GM18909 (cell line): ENCODE results near the gene HDDC3.
A peak's percentile ranks its signal among the peaks of the same experiment; 100 is the strongest.

Experiments
- ATAC-seq: cut with Tn5 transposase; IDR thresholded peaks from one replicate; pipeline ENCODE4 v1.9.1; 2021; ENCODE audit warnings: mild to moderate bottlenecking; ENCODE audit not compliant: unreplicated experiment, poor library complexity

The HDDC3 gene

DNA sequence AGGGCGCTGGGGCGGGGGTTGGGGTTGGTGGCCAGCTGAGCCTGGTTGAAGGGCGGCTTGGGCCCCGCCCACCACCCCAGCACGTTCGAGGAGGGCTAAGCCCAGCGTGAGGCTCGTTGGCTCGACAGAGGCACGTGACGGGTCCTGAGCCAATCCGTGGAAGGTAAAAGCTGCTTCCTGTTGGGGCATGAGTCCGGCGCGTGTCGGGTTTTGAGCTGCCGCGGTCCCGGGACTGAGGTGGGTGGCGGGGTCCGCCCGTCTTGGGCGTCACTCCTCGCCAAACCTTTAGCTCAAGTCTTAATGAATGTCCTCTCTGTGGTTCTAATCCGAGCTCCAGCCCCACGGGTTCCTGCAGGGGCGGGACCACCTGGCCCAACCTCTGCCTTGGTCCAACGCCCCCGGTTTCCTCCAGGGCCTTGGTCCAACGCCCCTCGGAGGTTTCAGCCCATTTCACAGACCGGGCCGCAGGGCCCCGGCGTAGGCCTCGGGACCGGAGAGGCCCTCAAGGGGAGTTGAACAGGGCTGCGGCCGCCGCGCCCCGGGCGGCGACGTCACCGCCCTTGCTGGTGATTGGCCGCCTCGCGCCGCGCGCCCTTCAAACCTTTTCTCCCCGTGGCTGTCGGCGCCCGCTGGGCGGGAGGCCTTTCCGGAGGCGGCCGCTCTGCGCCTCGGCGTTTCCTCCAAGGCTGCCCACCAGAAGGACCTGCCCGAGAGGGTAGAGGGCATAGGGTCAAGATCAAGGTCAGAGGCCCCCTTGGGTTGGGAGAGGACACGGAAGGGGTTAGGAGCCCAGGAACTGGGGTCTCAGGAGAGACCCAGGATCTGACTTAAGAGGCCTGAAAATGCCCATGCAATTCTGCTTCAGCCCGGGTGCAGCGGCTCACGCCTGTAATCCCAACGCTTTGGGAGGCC is 22.6 kb upstream of the HDDC3 start, which contains the start of gene RCCD1:
TSS of gene RCCD1 (plus strand) at position 173 of the 912 bp plus-strand sequence. CDS start 1,851 bp downstream, outside the sequence.
- peak; percentile 91 for ATAC-seq

DNA sequence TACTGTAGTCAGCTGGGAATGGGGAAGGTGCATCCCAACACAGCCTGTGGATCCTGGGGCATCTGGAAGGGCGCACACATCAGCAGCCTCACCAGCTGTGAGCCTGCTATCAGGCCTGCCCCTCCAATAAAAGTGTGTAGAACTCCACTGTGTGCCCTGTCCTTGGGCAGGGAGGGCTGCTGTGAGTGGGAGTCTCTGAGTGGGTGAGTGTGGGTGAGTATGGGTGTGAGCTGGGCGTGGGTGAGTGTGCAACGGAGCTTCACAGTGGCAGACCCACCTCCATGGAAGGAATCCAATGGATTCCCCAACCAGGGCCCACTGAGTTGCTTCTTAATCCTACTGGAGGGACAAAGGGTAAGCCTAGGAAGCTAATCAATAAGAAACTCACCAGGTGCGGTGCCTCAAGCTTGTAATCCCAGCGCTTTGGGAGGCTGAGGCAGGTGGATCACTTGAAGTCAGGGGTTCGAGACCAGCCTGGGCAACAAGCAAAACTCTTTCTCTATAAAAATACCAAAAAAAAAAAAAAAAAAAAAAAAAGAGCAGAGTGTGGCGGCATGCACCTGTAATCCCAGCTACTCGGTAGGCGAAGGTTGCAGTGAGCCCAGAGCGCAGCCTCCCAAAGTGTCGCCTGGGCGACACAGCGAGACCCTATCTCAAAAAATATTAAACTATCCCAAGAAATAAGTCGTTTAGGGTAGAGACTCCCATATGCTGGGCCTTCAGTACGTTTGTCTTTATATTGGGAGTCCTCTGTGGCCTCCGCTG is 21.8 kb upstream of the HDDC3 start:
- ATAC-seq = no peak

DNA sequence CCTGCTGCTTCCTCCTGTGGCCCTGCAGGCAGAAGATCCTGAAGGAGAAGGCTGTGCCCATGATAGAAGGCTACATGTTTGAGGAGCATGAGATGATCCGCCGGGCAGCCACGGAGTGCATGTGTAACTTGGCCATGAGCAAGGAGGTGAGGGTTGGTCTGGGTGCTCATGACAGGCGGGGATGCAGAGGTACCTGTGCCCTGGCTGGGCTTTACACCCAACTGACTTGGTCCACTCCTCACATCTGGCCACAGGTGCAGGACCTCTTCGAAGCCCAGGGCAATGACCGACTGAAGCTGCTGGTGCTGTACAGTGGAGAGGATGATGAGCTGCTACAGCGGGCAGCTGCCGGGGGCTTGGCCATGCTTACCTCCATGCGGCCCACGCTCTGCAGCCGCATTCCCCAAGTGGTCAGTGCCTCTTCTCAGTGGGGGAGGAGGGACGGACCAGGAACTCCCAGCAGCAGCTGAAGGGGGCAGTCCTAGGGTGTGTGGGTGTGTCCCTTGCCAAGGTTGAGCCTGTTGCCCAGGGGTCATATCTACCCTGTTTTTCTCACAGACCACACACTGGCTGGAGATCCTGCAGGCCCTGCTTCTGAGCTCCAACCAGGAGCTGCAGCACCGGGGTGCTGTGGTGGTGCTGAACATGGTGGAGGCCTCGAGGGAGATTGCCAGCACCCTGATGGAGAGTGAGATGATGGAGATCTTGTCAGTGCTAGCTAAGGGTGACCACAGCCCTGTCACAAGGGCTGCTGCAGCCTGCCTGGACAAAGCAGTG is 20.7 kb upstream of the HDDC3 start:
- ATAC-seq = no peak

DNA sequence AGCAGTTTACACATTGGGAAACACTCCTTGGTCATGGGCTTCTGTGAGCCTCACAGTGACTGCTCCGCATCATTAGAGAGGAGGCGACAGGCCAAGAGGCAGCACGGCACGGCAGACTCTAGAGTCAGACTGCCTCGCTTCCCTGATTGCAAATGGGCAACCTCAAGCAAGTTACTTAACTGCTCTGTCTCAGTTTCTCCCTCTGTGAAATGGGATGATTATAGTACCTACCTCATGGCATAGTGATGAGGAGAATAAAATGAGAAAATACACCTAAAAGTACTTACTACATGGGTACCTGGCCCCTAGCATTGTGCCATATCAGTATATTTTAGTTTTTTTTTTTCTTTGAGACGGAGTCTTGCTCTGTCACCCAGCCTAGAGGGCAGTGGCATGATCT is 18.3 kb upstream of the HDDC3 start:
- no peak for ATAC-seq

DNA sequence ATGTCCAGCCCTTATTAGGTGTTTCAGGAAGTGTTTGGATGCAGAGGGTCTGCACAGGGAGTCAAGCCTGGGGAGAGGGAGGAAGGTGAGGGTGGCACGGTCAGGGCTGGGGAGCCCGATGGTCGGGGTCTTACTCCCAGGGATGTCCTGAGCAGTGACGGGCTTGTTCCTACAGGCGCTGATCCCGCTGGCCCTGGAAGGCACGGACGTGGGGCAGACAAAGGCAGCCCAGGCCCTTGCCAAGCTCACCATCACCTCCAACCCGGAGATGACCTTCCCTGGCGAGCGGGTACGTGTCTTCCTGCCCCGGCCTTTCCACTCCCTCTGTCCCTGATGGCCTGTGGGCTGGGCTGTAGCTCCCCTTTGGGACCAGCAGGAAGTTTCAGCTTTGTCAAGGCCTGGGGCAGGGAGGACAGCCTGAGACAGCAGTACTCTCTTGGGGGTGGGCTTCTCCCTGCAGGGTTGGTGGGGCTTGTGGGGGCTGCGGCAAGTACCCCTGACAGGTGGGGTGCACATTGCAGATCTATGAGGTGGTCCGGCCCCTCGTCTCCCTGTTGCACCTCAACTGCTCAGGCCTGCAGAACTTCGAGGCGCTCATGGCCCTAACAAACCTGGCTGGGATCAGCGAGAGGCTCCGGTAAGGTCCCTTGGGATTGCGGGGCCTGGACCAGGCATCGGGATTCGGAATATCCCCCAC is 17.8 kb upstream of the HDDC3 start:
- ATAC-seq = no peak

DNA sequence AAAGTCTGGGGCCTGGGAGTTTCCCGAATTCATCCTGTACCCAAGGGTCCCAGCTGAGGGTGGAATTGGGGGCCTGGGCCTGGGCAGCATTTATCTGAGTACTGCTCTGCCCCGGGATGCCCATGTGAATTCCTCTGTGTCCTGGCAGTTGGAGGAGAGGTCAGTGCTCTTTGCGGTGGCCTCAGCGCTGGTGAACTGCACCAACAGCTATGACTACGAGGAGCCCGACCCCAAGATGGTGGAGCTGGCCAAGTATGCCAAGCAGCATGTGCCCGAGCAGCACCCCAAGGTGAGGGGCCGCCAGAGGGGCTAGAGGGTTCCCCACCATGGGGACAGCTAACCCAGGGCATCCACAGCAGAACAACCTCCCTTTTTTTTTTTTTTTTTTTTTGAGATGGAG is 16.2 kb upstream of the HDDC3 start:
- no peak for ATAC-seq

DNA sequence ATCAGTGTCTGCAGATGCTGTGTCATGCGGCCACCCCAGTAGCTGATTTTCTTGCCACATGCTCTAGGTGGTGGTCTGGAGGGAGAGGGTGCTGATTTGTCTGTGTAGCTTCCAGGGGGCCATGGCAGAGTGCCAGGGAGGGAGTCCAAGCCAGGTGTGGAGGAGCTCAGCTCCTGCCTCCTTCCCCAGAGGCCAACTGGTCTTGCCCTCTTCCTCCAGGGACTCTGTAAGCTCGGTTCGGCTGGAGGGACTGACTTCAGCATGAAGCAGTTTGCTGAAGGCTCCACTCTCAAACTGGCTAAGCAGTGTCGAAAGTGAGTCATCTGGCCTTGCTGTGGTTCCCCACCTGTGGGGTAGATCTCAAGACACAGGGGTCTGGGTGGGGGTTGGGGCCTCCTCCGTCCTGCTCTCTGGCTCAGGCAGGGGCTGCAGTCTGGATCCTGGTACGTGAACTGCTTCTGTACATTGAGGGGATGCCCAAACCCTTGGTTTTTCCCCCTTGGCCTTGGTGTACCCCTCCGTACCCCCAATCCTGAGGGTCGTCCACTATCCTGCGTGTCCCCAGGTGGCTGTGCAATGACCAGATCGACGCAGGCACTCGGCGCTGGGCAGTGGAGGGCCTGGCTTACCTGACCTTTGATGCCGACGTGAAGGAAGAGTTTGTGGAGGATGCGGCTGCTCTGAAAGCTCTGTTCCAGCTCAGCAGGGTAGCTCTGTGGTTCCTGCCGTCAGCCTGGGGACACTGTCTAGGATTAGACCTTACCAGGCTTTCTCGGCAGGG is 15.4 kb upstream of the HDDC3 start:
- no peak for ATAC-seq

DNA sequence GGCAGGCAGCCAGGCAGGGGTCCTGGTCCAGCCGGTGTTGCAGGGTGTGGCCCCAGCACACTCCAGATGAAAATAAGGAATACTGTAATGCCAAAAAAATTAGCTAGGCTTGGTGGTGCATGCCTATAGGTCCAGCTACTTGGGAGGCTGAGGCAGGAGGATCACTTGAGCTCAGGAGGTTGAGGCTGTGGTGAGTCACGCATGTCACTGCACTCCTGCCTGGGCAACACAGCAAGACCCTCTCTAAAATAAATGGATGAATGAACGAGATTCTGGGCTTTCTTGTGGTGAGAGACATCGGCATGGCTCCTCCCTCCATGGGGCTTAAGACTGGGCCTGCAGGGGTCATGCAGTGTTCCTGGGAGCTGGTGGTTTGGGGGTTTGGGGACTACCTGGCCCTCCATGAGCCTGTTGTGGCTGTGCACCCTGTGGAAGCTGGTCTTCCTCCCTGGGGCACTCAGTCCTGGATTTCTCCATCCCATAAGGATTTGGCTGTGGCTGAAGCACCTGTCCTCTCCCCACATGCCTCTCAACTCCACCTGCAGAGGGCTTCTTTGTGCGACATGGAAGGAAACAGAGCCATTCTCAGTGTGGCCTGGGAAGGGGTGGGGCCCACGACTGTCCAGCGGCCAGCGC is 14.7 kb upstream of the HDDC3 start:
- ATAC-seq = no peak

DNA sequence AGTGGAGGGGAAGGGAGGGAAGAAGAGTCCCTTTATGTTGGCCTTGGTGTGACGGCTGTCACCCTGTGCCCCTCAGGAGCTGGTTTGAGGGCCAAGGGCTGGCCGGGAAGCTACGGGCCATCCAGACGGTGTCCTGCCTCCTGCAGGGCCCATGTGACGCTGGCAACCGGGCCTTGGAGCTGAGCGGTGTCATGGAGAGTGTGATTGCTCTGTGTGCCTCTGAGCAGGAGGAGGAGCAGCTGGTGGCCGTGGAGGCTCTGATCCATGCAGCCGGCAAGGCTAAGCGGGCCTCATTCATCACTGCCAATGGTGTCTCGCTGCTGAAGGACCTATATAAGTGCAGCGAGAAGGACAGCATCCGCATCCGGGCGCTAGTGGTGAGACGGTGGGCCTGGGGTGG is 14.2 kb upstream of the HDDC3 start:
- no peak for ATAC-seq

DNA sequence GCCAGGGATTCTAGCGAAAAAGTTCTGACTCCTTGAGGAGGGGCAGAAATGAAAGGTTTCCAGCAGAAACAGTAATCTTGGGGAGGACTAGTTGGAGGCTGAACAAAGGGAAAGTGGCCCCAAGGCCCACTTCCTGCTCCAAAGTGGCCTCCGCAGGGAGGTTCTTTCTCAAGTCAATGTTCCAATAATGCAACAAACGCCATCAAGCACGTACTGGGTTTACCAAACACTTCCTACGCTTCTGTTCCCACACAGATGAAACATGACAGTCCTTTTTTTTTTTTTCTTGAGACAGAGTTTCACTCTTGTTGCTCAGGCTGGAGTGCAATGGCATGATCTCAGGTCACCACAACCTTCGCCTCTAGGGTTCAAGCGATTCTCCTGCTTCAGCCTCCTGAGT is 12.7 kb upstream of the HDDC3 start:
- no peak for ATAC-seq

DNA sequence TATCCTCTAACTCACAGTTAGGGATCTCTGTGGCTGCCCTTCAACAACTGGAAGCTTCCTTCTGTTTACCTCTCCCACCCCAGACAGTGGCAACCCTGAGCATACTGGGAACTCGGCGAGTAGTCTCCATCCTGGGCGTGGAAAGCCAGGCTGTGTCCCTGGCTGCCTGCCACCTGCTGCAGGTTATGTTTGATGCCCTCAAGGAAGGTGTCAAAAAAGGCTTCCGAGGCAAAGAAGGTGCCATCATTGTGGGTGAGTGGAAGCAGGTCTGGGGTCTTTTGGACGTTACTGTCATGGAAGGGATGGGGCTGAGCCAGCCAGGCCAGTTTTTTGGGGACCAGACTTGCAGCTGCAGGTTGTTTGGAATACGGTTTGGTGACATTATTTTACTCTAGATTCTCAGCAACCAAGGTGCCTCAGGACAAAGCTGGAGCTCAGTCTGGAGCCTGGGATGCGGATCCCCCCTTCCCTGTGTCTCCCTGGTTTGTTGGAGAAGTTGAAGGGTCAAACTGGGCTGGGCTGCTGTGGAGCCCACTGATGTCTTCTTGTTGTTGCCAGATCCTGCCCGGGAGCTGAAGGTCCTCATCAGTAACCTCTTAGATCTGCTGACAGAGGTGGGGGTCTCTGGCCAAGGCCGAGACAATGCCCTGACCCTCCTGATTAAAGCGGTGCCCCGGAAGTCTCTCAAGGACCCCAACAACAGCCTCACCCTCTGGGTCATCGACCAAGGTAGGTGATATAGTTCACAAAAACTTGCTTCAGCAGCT is 10.2 kb upstream of the HDDC3 start:
- ATAC-seq = no peak

DNA sequence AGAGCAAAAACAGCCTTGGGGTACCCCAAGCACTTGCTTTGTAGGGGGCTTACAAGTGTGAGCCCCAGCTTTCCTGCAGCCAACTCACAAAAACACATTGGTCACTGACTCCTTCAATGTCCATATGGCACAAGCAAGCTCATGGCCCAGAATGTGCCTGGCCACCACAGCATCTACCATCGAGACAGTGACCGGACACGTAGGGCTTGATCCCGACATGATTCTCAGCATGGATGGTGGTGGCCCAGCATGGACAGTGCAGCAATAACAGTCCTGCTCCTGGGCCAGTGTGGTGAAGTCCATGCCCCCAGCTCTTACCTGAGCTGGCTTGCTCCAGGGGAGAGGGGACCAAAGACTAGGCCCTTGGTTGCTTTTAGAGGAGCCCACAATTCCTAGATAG is 8.7 kb upstream of the HDDC3 start:
- ATAC-seq = no peak

DNA sequence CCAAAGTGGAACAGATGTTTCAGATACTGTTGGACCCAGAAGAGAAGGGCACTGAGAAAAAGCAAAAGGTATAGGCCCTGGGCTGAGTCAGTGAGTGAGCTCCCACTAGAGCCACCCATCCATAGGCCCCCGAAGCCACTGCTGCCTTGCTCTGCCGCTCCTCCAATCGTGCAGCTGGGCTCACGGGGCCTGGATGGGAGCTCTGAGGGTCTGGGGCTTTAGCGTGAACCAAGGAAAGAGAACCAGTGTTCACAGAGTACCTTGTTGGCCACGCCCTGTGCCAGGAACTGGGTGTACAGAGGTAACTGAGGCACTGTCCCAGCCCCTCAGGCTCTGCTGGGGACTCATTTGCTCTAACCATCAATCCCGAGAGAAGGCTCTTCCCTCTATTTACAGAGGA is 7.4 kb upstream of the HDDC3 start:
- ATAC-seq = no peak

DNA sequence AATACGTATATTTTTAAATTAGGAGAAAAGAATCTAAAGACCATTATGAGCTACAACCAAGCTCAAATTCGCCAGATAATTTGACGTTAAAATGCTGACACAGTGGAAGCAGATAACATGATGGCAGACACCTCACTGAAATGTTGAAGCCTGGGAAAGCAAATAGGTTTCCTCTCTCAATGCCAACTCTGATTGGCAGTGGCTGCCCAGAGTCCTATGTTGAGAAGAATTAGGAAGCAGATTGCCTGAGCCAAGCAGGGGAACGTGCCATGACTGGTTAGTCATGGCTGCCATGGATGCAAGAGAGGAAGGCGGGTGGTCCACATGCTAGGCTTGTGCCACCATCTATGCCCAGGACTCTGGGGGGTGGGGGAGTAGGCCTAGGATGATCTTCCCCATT is 5.9 kb upstream of the HDDC3 start:
- no peak for ATAC-seq

DNA sequence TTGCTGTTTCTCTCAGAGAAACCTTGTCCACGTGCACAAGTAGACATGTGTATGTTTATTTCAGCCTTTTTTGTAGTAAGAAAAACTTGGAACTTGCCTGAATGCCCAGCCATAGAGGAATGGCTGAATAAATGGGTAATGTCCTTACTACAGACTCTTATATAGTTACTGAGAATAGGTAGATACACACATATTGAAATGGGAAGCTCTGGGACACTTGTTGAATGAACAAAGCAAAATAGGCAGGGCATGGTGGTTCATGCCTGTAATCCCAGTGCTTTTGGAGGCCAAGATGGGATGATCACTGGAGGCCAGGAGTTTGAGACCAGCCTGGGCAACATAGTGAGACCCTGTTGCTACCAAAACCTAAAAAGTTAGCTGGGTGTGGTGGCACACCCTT is 4.5 kb upstream of the HDDC3 start:
- no peak for ATAC-seq

DNA sequence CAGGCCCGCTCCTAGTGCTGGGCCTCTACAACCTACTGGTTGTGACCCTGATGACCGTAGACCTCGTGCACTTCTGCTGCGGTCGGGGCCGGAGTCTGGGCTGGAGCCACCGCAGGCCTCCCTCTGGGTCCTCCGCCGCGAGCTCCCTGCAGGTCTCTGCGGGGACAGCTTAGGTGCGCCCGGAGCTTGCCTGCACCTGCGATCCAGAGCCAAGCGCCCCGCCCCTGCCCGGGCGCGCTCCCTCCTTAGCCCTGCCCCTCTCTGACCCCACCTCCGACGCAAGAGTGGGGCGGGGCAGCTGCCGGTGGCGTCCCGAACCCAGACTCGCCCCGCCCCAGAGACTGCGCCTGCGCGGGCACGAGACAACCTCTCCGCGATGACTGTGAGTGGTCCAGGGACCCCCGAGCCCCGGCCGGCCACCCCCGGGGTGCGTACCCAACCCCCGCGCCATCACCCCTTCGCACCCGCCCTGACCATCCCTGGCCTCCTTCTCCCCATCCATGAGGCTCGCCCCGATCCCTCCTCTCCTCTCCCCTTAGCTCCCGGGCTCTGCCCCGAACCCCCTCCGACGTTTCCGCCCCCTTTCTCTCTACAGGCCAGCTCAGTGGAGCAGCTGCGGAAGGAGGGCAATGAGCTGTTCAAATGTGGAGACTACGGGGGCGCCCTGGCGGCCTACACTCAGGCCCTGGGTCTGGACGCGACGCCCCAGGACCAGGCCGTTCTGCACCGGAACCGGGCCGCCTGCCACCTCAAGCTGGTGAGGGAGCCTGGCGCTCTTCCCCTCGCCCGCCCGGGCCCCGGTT is 2.8 kb upstream of the HDDC3 start, which contains the start of gene UNC45A:
TSS of gene UNC45A (plus strand) at position 337 of the 803 bp plus-strand sequence. CDS start at position 377, 40 bp downstream.
- peak; percentile 70 for ATAC-seq

DNA sequence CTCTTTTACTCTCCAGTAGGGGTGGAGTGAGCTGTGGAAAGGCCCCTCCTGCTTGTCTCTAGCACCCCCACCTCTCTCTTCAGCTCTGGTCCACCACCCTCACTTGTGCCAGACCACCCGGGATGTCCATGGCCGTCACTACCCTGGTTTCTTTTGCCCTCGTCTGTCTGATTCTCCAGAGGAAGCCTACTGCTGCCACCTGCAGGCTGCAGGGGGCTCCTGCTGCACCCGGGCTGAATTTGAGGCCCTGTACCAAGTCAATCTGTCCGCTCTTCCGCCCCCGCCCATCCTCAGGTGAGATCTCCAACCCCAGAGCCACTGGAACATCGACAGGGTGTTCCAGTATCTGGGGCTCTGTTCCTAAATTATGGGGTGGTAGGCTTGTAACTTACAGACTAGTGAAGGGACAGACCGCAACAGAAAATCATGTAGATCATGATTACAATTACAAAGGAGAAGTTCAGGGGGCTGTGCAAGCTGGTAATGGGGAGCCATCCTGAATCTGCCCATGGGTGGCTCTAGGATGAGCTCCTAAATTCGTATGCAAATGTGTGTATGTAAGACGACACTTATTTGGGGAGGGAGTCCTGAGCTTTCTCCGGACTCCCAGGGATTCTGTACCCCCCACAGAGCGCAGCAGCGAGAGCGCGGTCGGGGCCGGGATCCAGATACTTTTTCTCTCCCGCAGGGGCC is 2.1 kb upstream of the HDDC3 start:
- ATAC-seq = peak; percentile 35
